Tibial nerve (tissue), 4 donors: ENCODE data around the gene BPIFB2. TPM values are rescaled to one million over a fixed set of nuclear protein-coding genes. Genes with fewer than 3 reads are reported as not detected.
"Not testable (repeated sequence)": the region's sequence is repeated elsewhere in the genome, so short reads cannot be mapped to it uniquely, and the experiment has no call there.

Experiments used
- DNase-seq, 2 donors: peaks; one replicate each; pipeline ENCODE4 v3.0.0-alpha.2; 2019; ENCODE audit warnings: low spot score in 2 of 2
- H3K27ac ChIP-seq, 4 donors: fragments of 200-600 bp; sonication (generic) in 3 of 4; one replicate each; pipeline ENCODE4 v1.5.1; 2017 to 2019; ENCODE audit warnings: mild to moderate bottlenecking in 1 of 4
- H3K27me3 ChIP-seq, 2 donors: fragments of 200-600 bp; sonication (generic) in 1 of 2; one replicate each; pipeline versions ENCODE4 v1.5.1 to v1.6.0; 2017 to 2019
- H3K36me3 ChIP-seq, 3 donors: fragments of 200-600 bp; sonication (generic); one replicate each; pipeline ENCODE4 v1.5.1; 2018 to 2019
- H3K4me1 ChIP-seq, 4 donors: fragments of 200-600 bp; sonication (generic) in 3 of 4; one replicate each; pipeline ENCODE4 v1.5.1; 2017 to 2019
- H3K4me3 ChIP-seq, 4 donors: fragments of 200-600 bp; sonication (generic) in 3 of 4; one replicate each; pipeline ENCODE4 v1.5.1; 2017 to 2019; ENCODE audit warnings: mild to moderate bottlenecking in 1 of 4, moderate library complexity in 1 of 4
- H3K9me3 ChIP-seq, 4 donors: fragments of 200-600 bp; sonication (generic) in 3 of 4; one replicate each; pipeline ENCODE4 v1.5.1; 2017 to 2019
- EP300 ChIP-seq, 2 donors: sonication (generic); formaldehyde crosslinking; IDR thresholded peaks; one replicate each; pipeline ENCODE4 v1.6.1; 2017; ENCODE audit warnings: antibody characterized with exemption in 2 of 2, mild to moderate bottlenecking in 1 of 2
- POLR2A ChIP-seq, 2 donors: fragments of 450-650 bp; IDR thresholded peaks; one replicate each; pipeline ENCODE4 v1.6.1; 2017; ENCODE audit warnings: antibody characterized with exemption in 2 of 2, mild to moderate bottlenecking in 2 of 2, moderate library complexity in 2 of 2
- WGBS, 2 donors: methylation state at CpG; one replicate each; pipeline ENCODE4 v1.1.5; 2018; 5-methylcytosine and 5-hydroxymethylcytosine counted together
- total RNA-seq, 4 donors: library from RNA; depleted of rRNA; stranded (reverse); fragments of >200 nt; gene quantifications; one replicate each; pipeline ENCODE4 v1.1.0, GENCODE V29; 2016
- TF ChIP-seq, protein P1 (sequence below), 5 experiments: fragments of 200-600 bp in 3 of 5; fragments of 450-650 bp in 2 of 5; sonication (generic) in 3 of 5; IDR thresholded peaks; one replicate each; pipeline ENCODE4 v1.5.1; 2016 to 2019; ENCODE audit warnings: antibody characterized with exemption in 5 of 5, mild to moderate bottlenecking in 3 of 5, moderate library complexity in 2 of 5

The BPIFB2 gene
- total RNA-seq, 4 donors from 2014 or later, result not detected

GRCh38 chr20:33042983-33043730 lies 35.7 kb downstream of the BPIFB2 start:
- H3K27me3 ChIP-seq, result no peaks in the 10 kb centered on the region
- TF ChIP-seq, protein P1, sequence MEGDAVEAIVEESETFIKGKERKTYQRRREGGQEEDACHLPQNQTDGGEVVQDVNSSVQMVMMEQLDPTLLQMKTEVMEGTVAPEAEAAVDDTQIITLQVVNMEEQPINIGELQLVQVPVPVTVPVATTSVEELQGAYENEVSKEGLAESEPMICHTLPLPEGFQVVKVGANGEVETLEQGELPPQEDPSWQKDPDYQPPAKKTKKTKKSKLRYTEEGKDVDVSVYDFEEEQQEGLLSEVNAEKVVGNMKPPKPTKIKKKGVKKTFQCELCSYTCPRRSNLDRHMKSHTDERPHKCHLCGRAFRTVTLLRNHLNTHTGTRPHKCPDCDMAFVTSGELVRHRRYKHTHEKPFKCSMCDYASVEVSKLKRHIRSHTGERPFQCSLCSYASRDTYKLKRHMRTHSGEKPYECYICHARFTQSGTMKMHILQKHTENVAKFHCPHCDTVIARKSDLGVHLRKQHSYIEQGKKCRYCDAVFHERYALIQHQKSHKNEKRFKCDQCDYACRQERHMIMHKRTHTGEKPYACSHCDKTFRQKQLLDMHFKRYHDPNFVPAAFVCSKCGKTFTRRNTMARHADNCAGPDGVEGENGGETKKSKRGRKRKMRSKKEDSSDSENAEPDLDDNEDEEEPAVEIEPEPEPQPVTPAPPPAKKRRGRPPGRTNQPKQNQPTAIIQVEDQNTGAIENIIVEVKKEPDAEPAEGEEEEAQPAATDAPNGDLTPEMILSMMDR (IDR thresholded peaks at IDR 0.05), result no peak
- no peak for TF ChIP-seq EP300 (IDR thresholded peaks at IDR 0.05)
- TF ChIP-seq POLR2A (IDR thresholded peaks at IDR 0.05), result no peak
- no peaks in the 10 kb centered on the region for H3K4me1 ChIP-seq
- 57 to 68% methylated on average over 2 of the region's 2 CpGs for WGBS, 2 donors
- H3K27ac ChIP-seq, result no peak overlapping the region
- H3K9me3 ChIP-seq, result peaks cover 0 to 17% (median 4%) of the 10 kb centered on the region in 4 donors
- no peaks in the 10 kb centered on the region for H3K36me3 ChIP-seq
- no peak for DNase-seq
- H3K4me3 ChIP-seq, result no peak overlapping the region

GRCh38 chr20:33043731-33044181 lies 36.3 kb downstream of the BPIFB2 start:
- peaks cover 0 to 17% (median 4%) of the 10 kb centered on the region in 4 donors for H3K9me3 ChIP-seq
- no peaks in the 10 kb centered on the region for H3K27me3 ChIP-seq
- no peaks in the 10 kb centered on the region for H3K36me3 ChIP-seq
- no peaks in the 10 kb centered on the region for H3K4me1 ChIP-seq
- no peak overlapping the region for H3K27ac ChIP-seq
- 61 to 71% methylated on average over 1 of the region's 1 CpG for WGBS, 2 donors
- H3K4me3 ChIP-seq, result no peak overlapping the region
- TF ChIP-seq, protein P1 (IDR thresholded peaks at IDR 0.05), result no peak
- no peak for TF ChIP-seq EP300 (IDR thresholded peaks at IDR 0.05)
- TF ChIP-seq POLR2A (IDR thresholded peaks at IDR 0.05), result no peak
- DNase-seq, result no peak

DNA sequence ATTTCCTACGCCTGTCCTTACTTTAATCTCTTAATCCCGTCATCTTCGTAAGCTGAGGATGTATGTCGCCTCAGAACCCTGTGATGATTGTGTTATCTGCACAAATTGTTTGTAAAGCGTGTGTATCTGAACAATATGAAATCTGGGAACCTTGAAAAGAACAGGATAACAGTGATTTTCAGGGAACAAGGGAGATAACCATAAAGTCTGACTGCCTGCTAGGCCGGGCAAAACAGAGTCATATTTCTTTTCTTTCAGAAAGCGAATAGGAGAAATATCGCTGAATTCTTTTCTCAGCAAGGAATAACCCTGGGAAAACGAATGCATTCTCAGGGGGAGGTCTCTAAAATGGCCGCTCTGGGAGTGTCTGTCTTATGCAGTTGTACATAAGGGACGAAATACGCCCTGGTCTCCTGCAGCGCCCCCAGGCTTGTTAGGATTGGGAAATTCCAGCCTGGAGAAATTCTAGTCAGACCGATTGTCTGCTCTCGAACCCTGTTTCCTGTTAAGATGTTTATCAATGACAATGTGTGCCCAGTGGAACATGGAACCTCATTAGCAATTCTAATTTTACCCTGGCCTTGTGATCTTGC lies 37.7 kb downstream of the BPIFB2 start:
- 85 to 89% methylated on average over 15 of the region's 15 CpGs for WGBS, 2 donors
- peaks cover 0 to 17% (median 4%) of the 10 kb centered on the region in 4 donors for H3K9me3 ChIP-seq
- DNase-seq, H3K4me3 ChIP-seq, H3K27ac ChIP-seq, H3K27me3 ChIP-seq, H3K4me1 ChIP-seq, H3K36me3 ChIP-seq: not testable (repeated sequence)

- no peak overlapping the region for H3K27ac ChIP-seq
- 85 to 88% methylated on average over 3 of the region's 3 CpGs for WGBS, 2 donors
- H3K36me3 ChIP-seq, result no peaks in the 10 kb centered on the region
- no peaks in the 10 kb centered on the region for H3K27me3 ChIP-seq
- TF ChIP-seq EP300 (IDR thresholded peaks at IDR 0.05), result no peak
- TF ChIP-seq, protein P1 (IDR thresholded peaks at IDR 0.05), result no peak
- no peak for TF ChIP-seq POLR2A (IDR thresholded peaks at IDR 0.05)
- H3K4me3 ChIP-seq, result no peak overlapping the region
- no peak for DNase-seq
- no peaks in the 10 kb centered on the region for H3K4me1 ChIP-seq
- peaks cover 0 to 17% (median 4%) of the 10 kb centered on the region in 4 donors for H3K9me3 ChIP-seq
These were observed 38.9 kb downstream of the BPIFB2 start for GRCh38 chr20:33046412-33046811.

GRCh38 chr20:33051333-33051732 lies 43.8 kb downstream of the BPIFB2 start:
- no peak for TF ChIP-seq POLR2A (IDR thresholded peaks at IDR 0.05)
- TF ChIP-seq, protein P1 (IDR thresholded peaks at IDR 0.05), result no peak
- no peak for TF ChIP-seq EP300 (IDR thresholded peaks at IDR 0.05)
- H3K9me3 ChIP-seq, result peaks cover 0 to 2% (median under 1%) of the 10 kb centered on the region in 4 donors
- 54 to 70% methylated on average over 4 of the region's 4 CpGs for WGBS, 2 donors
- no peaks in the 10 kb centered on the region for H3K36me3 ChIP-seq
- no peaks in the 10 kb centered on the region for H3K27me3 ChIP-seq
- H3K4me3 ChIP-seq, result no peak overlapping the region
- no peak for DNase-seq
- H3K27ac ChIP-seq, result no peak overlapping the region
- no peaks in the 10 kb centered on the region for H3K4me1 ChIP-seq
